HG03025 (cell line): Measurements from ENCODE around the gene RAB36.
"Not testable (repeated sequence)": the region's sequence is repeated elsewhere in the genome, so short reads cannot be mapped to it uniquely, and the experiment has no call there.

ENCODE experiments used
- ATAC-seq: cut with Tn5 transposase; IDR thresholded peaks from one replicate; pipeline ENCODE4 v1.9.1; 2021; ENCODE audit warnings: mild to moderate bottlenecking, moderate library complexity; ENCODE audit not compliant: unreplicated experiment, low FRiP score

Gene RAB36

GRCh38 chr22:23136991-23137390, 8.3 kb upstream of the RAB36 start:
- not testable (repeated sequence) for ATAC-seq

GRCh38 chr22:23137468-23137867, 7.8 kb upstream of the RAB36 start:
- no peak for ATAC-seq

- no peak for ATAC-seq
Measured at GRCh38 chr22:23137905-23138561, 7.2 kb upstream of the RAB36 start.

GRCh38 chr22:23138584-23139435, 6.5 kb upstream of the RAB36 start:
- ATAC-seq = no peak

- no peak for ATAC-seq
Measured at GRCh38 chr22:23140385-23140784, 4.9 kb upstream of the RAB36 start.

- ATAC-seq = no peak
Measured at GRCh38 chr22:23142546-23143105, 2.7 kb upstream of the RAB36 start.

GRCh38 chr22:23143119-23143518, 2.2 kb upstream of the RAB36 start:
- ATAC-seq = no peak

GRCh38 chr22:23144432-23144831, 845 bp upstream of the RAB36 start:
- ATAC-seq = no peak

GRCh38 chr22:23145878-23146470, 697 bp downstream of the RAB36 start:
- no peak for ATAC-seq

GRCh38 chr22:23146478-23147205, 1.4 kb downstream of the RAB36 start:
- no peak for ATAC-seq

- ATAC-seq = no peak
Measured at GRCh38 chr22:23147617-23148387, 2.5 kb downstream of the RAB36 start.

GRCh38 chr22:23149743-23150238, 4.5 kb downstream of the RAB36 start:
- no peak for ATAC-seq

- no peak for ATAC-seq
Measured at GRCh38 chr22:23150762-23151161, 5.5 kb downstream of the RAB36 start.

GRCh38 chr22:23151827-23152226, 6.5 kb downstream of the RAB36 start:
- ATAC-seq = no peak

- no peak for ATAC-seq
Measured at GRCh38 chr22:23152238-23153114, 7.2 kb downstream of the RAB36 start.

GRCh38 chr22:23153994-23154393, 8.7 kb downstream of the RAB36 start:
- no peak for ATAC-seq

GRCh38 chr22:23154461-23154860, 9.2 kb downstream of the RAB36 start:
- no peak for ATAC-seq

GRCh38 chr22:23155143-23155542, 9.9 kb downstream of the RAB36 start:
- no peak for ATAC-seq

GRCh38 chr22:23155831-23156230, 10.6 kb downstream of the RAB36 start:
- no peak for ATAC-seq
